K562 (cell line): ENCODE measurements around the gene TMED4. TPM values are rescaled to one million over a fixed set of nuclear protein-coding genes. Genes with fewer than 3 reads are reported as not detected.

Source experiments
- ATAC-seq: fragments of 200-7000 bp; cut with Tn5 transposase; 3 replicates; pipeline ENCODE4 v1.9.1; 2020; ENCODE audit warnings: moderate library complexity
- BruUV-seq: library from RNA; stranded (reverse); fragments of 400-500 nt; replicated peaks from 2 replicates; lab custom pipeline; 2021; lab: Mats Ljungman, UMichigan
- CTCF ChIA-PET: fragments of 300-600 bp; formaldehyde crosslinking; extraction: SDS; loops from one replicate; lab custom pipeline; 2021; ENCODE audit warnings: low intra/inter-chr PET ratio; lab: Yijun Ruan, JAX
- POLR2A ChIA-PET: fragments of 300-600, 350-650 bp; sonication (Branson Sonifier 250); formaldehyde crosslinking; extraction: SDS; loops from one replicate; lab custom pipeline; 2021; ENCODE audit warnings: antibody characterized with exemption, inconsistent platforms; lab: Yijun Ruan, JAX
- DNase-seq, 4 experiments: peaks; one replicate each; pipeline versions ENCODE4 v3.0.0 to v3.0.0-alpha.2; 2011 to 2018; ENCODE audit warnings: low spot score in 3 of 4, mixed read lengths in 3 of 4; ENCODE audit errors: extremely low read depth in 1 of 4
- FAIRE-seq: peaks from 2 replicates; lab custom pipeline; 2011; peaks lifted over from hg19 to GRCh38; lab: Jason Lieb, UNC
- H2AFZ ChIP-seq: 2 replicates; pipeline ENCODE4 v1.6.0; 2011; ENCODE audit warnings: low read depth, low read length, control low read depth, inconsistent platforms
- H3K27ac ChIP-seq: fragments of 200-600 bp; 3 replicates; pipeline ENCODE4 v1.8.0; 2011; ENCODE audit warnings: low read depth, mild to moderate bottlenecking, control low read depth, inconsistent platforms, low read length, moderate library complexity, mixed read lengths; ENCODE audit errors: extremely low read depth
- H3K27me3 ChIP-seq, 2 experiments: fragments of 300-600 bp in 1 of 2; 2 replicates in 1 of 2; 3 replicates in 1 of 2; pipeline versions ENCODE4 v1.6.0 to v1.8.0; 2011; ENCODE audit warnings: inconsistent platforms in 2 of 2, low read length in 2 of 2, mild to moderate bottlenecking in 1 of 2, mixed read lengths in 1 of 2, moderate library complexity in 1 of 2; ENCODE audit not compliant: control insufficient read depth in 2 of 2, insufficient read depth in 2 of 2
- H3K36me3 ChIP-seq: fragments of 300-600 bp; 3 replicates; pipeline ENCODE4 v1.8.0; 2011; ENCODE audit warnings: mild to moderate bottlenecking, low read length, inconsistent platforms; ENCODE audit not compliant: control insufficient read depth, insufficient read depth
- H3K4me1 ChIP-seq, 2 experiments: fragments of 200-600 bp in 1 of 2; replicated peaks in 1 of 2; 2 replicates in 1 of 2; 3 replicates in 1 of 2; pipeline versions ENCODE4 v1.5.1 to v1.8.0; 2011; ENCODE audit warnings: inconsistent platforms in 2 of 2, low read length in 2 of 2, mild to moderate bottlenecking in 1 of 2, mixed read lengths in 1 of 2, moderate library complexity in 1 of 2; ENCODE audit not compliant: control insufficient read depth in 2 of 2, insufficient read depth in 2 of 2
- H3K4me2 ChIP-seq: 2 replicates; pipeline ENCODE4 v1.6.1; 2011; ENCODE audit warnings: low read length, control low read depth, inconsistent platforms, mixed read lengths; ENCODE audit not compliant: insufficient read depth
- H3K4me3 ChIP-seq: fragments of 200-600 bp; sonication (generic), shearing (Covaris generic); 2 replicates; pipeline ENCODE4 v1.5.1; 2016; ENCODE audit warnings: control low read depth, inconsistent platforms
- H3K79me2 ChIP-seq: fragments of 200-600 bp; 3 replicates; pipeline ENCODE4 v1.8.0; 2011; ENCODE audit warnings: low read length, inconsistent platforms; ENCODE audit not compliant: control insufficient read depth, insufficient read depth
- H3K9ac ChIP-seq, 2 experiments: 2 replicates each; pipeline versions ENCODE4 v1.6.0 to v1.6.1; 2011; ENCODE audit warnings: low read depth in 2 of 2, low read length in 2 of 2, control low read depth in 1 of 2, inconsistent platforms in 1 of 2, mild to moderate bottlenecking in 1 of 2, mixed read lengths in 1 of 2; ENCODE audit not compliant: insufficient read depth in 1 of 2
- H3K9me1 ChIP-seq: one replicate; pipeline ENCODE4 v1.6.0; 2011; ENCODE audit warnings: inconsistent platforms, mild to moderate bottlenecking, low read length, moderate library complexity; ENCODE audit not compliant: control insufficient read depth, insufficient read depth
- H3K9me3 ChIP-seq: replicated peaks from 2 replicates; pipeline ENCODE4 v1.5.1; 2011; ENCODE audit warnings: low read depth, low read length, inconsistent platforms; ENCODE audit not compliant: control insufficient read depth, insufficient read depth
- H4K20me1 ChIP-seq: replicated peaks from 2 replicates; pipeline ENCODE4 v1.6.1; 2011; ENCODE audit warnings: low read length, inconsistent platforms, mixed read lengths; ENCODE audit not compliant: control insufficient read depth, insufficient read depth
- CHD4 ChIP-seq: fragments of 200-600 bp; sonication (generic); IDR thresholded peaks from 3 replicates; pipeline ENCODE4 v1.6.1; 2012; ENCODE audit warnings: low read depth, mild to moderate bottlenecking, mixed read lengths, low read length, inconsistent platforms; ENCODE audit not compliant: insufficient read depth, insufficient replicate concordance, poor library complexity, severe bottlenecking
- CREB1 ChIP-seq, 2 experiments: sonication (generic) in 1 of 2; formaldehyde crosslinking in 1 of 2; IDR thresholded peaks; 2 replicates each; pipeline versions ENCODE4 v1.6.1 to v1.8.0; 2012 to 2022; ENCODE audit warnings: inconsistent platforms in 1 of 2, mild to moderate bottlenecking in 1 of 2, missing genetic modification reagents in 1 of 2, moderate library complexity in 1 of 2
- HDAC3 ChIP-seq: fragments of 450-650 bp; IDR thresholded peaks from 2 replicates; pipeline ENCODE4 v1.6.1; 2018; ENCODE audit warnings: borderline replicate concordance, mild to moderate bottlenecking, moderate library complexity; ENCODE audit not compliant: partially characterized antibody
- HDGF ChIP-seq: fragments of 450-650 bp; IDR thresholded peaks from 2 replicates; pipeline ENCODE4 v1.6.1; 2016
- MEF2A ChIP-seq: IDR thresholded peaks from 2 replicates; pipeline ENCODE4 v1.6.1; 2011; ENCODE audit warnings: low read depth, mild to moderate bottlenecking, low read length, moderate library complexity; ENCODE audit not compliant: control insufficient read depth
- NCOA6 ChIP-seq: fragments of 450-650 bp; IDR thresholded peaks from 2 replicates; pipeline ENCODE4 v1.6.1; 2017; ENCODE audit warnings: mild to moderate bottlenecking
- PHF8 ChIP-seq: fragments of 200-600 bp; sonication (generic); IDR thresholded peaks from 2 replicates; pipeline ENCODE4 v1.6.1; 2012; ENCODE audit warnings: mixed run types, mild to moderate bottlenecking, inconsistent platforms, low read length, moderate library complexity, borderline replicate concordance
- RNF2 ChIP-seq: sonication (generic); IDR thresholded peaks from 2 replicates; pipeline ENCODE4 v1.6.1; 2016
- ZBTB1 ChIP-seq: sonication (generic); formaldehyde crosslinking; IDR thresholded peaks from 2 replicates; pipeline ENCODE4 v1.8.1; 2023; ENCODE audit warnings: missing genetic modification reagents, low read depth, mild to moderate bottlenecking, borderline replicate concordance
- ZNF124 ChIP-seq: sonication (generic); formaldehyde crosslinking; IDR thresholded peaks from 2 replicates; pipeline ENCODE4 v1.8.1; 2022; ENCODE audit warnings: missing genetic modification reagents
- ZNF398 ChIP-seq: fragments of 250-450 bp; sonication (Bioruptor Pico); IDR thresholded peaks from 2 replicates; pipeline ENCODE4 v1.8.0; 2021; ENCODE audit warnings: moderate library complexity, mild to moderate bottlenecking, inconsistent platforms
- WGBS: fragments of 100-300 bp; shearing (Covaris generic); methylation state at CpG from one replicate; pipeline ENCODE4 v1.1.6; 2016; ENCODE audit warnings: low coverage, mixed read lengths; ENCODE audit not compliant: insufficient coverage; ENCODE audit errors: missing lambda C conversion rate; 5-methylcytosine and 5-hydroxymethylcytosine counted together
- in situ Hi-C: fragments of 300-500 bp; cut with MboI; formaldehyde crosslinking; loops from 4 replicates; pipeline ENCODE4 v1.15.0; 2018; ENCODE audit warnings: inconsistent platforms, mixed read lengths
- intact Hi-C: fragments of 100-400 bp; cut with micrococcal nuclease; formaldehyde crosslinking; loops from 2 replicates; pipeline ENCODE4 v1.14.2; 2022
- polyA plus RNA-seq, 8 experiments: library from polyadenylated mRNA; depleted of rRNA in 4 of 8; stranded (reverse) in 5 of 8; unstranded in 3 of 8; fragments of >200 nt; fragmentation: Nextera tagmentation in 2 of 8; fragmentation: Illumina TruSeq in 1 of 8; extraction: Ambion mirVana in 2 of 8; extraction: Trizol in 1 of 8; gene quantifications; 2 replicates each; pipeline versions ENCODE4 v1.2.1 to v1.2.3, GENCODE V29; 2011 to 2014; ENCODE audit warnings: inconsistent platforms in 1 of 8, missing spikeins in 1 of 8
- total RNA-seq, 7 experiments: library from RNA; depleted of rRNA in 6 of 7; stranded (reverse); fragments of >200 nt in 6 of 7; fragmentation: Illumina TruSeq in 2 of 7; extraction: Trizol in 2 of 7; gene quantifications; 2 replicates each; pipeline versions ENCODE4 v1.2.1 to v1.2.3, GENCODE V29; 2011 to 2021; ENCODE audit warnings: low replicate concordance in 1 of 7

The TMED4 gene
- total and polyA plus RNA-seq, 9 of the 15 experiments (the other 6 are each of a cell fraction or from before 2014, with no cell fraction given) = 20.3 to 64.0 (median 42.1) TPM

GRCh38 chr7:44580945-44581878, 819 bp downstream of the TMED4 start:
- peak; percentile 65 for ATAC-seq
- no peak for FAIRE-seq
- peak overlapping the region; percentile 74 to 92 for H3K9ac ChIP-seq
- peaks cover 25% of the 10 kb centered on the region for H3K79me2 ChIP-seq
- H3K27me3 ChIP-seq = no peaks in the 10 kb centered on the region
- peaks cover 9 to 25% of the 10 kb centered on the region in 2 experiments; a peak in 4 of 5 replicates for H3K4me1 ChIP-seq
- peak in 2 of 4 experiments; percentile 16 to 56 for DNase-seq
- H3K9me3 ChIP-seq = no peaks in the 10 kb centered on the region
- WGBS = 2% methylated on average over 30 of the region's 30 CpGs
- peak overlapping the region; percentile 81 for H3K4me3 ChIP-seq
- H3K27ac ChIP-seq = peak overlapping the region; percentile 73
- intact Hi-C loops = loop anchor here (5.0 kb wide), 1 partner anchor 216 kb away; the partner anchor contains the start of gene PPIA
- ChIA-PET CTCF (no interaction called here), POLR2A (interaction anchor here (0.6 to 2.4 kb wide), 16 partner anchors 7 to 717 kb away, joined by 3 to 14 read pairs (median 4); partner anchors contain the start of genes DDX56, NUDCD3, OGDH and PURB)
- TSS peak; percentile 38 for BruUV-seq
- in situ Hi-C loops = no loop called here
- H2AFZ ChIP-seq = peak overlapping the region; percentile 96
- peaks cover 35% of the 10 kb centered on the region; the same call in 2 of the 3 replicates for H3K36me3 ChIP-seq
- H4K20me1 ChIP-seq = no peaks in the 10 kb centered on the region
- H3K4me2 ChIP-seq = peak overlapping the region; percentile 97
- H3K9me1 ChIP-seq = no peaks in the 10 kb centered on the region
- TF ChIP-seq PHF8 = no peak
- no peak for TF ChIP-seq RNF2
- no peak for TF ChIP-seq ZNF124
- no peak for TF ChIP-seq HDAC3
- TF ChIP-seq CHD4 = no peak
- no peak for TF ChIP-seq MEF2A
- TF ChIP-seq NCOA6 = peak; percentile 65
- no peak for TF ChIP-seq CREB1 (IDR thresholded peaks at IDR 0.05)
- no peak for TF ChIP-seq CREB1 (CRISPR knock-in tag; IDR thresholded peaks at IDR 0.05)
- TF ChIP-seq ZNF398 (CRISPR knock-in tag) = no peak
- TF ChIP-seq HDGF = peak; percentile 61; the same call in 1 of the 2 replicates
- TF ChIP-seq ZBTB1 (CRISPR knock-in tag) = no peak
